ENCODE data around the gene PVR. TPM values are rescaled to one million over a fixed set of nuclear protein-coding genes. Genes with fewer than 3 reads are reported as not detected.

Gene PVR
- total and polyA plus RNA-seq, 10 of the 15 experiments (the other 5 are each of a cell fraction or from before 2014, with no cell fraction given), result 0.07 to 4.0 (median 1.9) TPM

GRCh38 chr19:44657211-44657921 lies 13.7 kb downstream of the PVR start (continued):
- no peak for TF ChIP-seq PKNOX1 (IDR thresholded peaks at IDR 0.05)
- TF ChIP-seq KDM1A (IDR thresholded peaks at IDR 0.05; ENCODE audit: borderline replicate concordance), result no peak
- TF ChIP-seq MYB (IDR thresholded peaks at IDR 0.05; ENCODE audit: borderline replicate concordance, low read depth, low read length), result no peak
- TF ChIP-seq SREBF2 (IDR thresholded peaks at IDR 0.05; ENCODE audit: low read length), result no peak
- TF ChIP-seq CHD2 (IDR thresholded peaks at IDR 0.05; ENCODE audit: borderline replicate concordance, low read depth, low read length), result no peak
- no peak for TF ChIP-seq EP300 (IDR thresholded peaks at IDR 0.05; ENCODE audit: borderline replicate concordance in 1 of 2, control insufficient read depth in 1 of 2, low read depth in 2 of 2, low read length in 2 of 2)
- TF ChIP-seq, protein P1, sequence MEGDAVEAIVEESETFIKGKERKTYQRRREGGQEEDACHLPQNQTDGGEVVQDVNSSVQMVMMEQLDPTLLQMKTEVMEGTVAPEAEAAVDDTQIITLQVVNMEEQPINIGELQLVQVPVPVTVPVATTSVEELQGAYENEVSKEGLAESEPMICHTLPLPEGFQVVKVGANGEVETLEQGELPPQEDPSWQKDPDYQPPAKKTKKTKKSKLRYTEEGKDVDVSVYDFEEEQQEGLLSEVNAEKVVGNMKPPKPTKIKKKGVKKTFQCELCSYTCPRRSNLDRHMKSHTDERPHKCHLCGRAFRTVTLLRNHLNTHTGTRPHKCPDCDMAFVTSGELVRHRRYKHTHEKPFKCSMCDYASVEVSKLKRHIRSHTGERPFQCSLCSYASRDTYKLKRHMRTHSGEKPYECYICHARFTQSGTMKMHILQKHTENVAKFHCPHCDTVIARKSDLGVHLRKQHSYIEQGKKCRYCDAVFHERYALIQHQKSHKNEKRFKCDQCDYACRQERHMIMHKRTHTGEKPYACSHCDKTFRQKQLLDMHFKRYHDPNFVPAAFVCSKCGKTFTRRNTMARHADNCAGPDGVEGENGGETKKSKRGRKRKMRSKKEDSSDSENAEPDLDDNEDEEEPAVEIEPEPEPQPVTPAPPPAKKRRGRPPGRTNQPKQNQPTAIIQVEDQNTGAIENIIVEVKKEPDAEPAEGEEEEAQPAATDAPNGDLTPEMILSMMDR (IDR thresholded peaks at IDR 0.05 in 2 of 3, conservative IDR thresholded peaks at IDR 0.05 in 1 of 3; ENCODE audit: control insufficient read depth in 2 of 3, extremely low read depth in 1 of 3, insufficient read depth in 1 of 3, low read depth in 3 of 3, low read length in 3 of 3), result peak; percentile 86 to 95 (median 88)
- TF ChIP-seq SREBF1 (IDR thresholded peaks at IDR 0.05; ENCODE audit: low read length), result no peak
